Measurements from ENCODE around the gene MDN1. TPM values are rescaled to one million over a fixed set of nuclear protein-coding genes. Genes with fewer than 3 reads are reported as not detected.

MDN1 gene
- total RNA-seq, 1 donor from 2014 or later: 22.9 TPM

DNA sequence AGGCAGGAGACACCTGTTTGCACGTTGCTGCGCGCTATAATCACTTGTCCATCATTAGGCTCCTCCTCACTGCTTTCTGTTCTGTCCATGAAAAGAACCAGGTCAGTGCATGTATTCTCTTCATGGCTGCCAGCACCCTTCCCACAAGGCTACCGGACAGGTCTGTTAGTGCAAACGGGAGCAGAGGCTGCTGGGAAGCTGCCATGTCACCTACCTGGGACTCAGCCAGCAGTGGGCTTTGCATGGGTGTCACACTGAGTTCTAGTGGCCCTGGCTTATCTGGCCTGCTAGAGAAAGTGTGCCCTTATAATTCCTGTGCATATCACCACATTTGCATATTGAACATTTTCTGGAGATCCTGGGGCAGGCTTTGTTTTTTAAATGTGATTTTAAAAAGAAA lies 205.8 kb downstream of the MDN1 start:
- H3K36me3 ChIP-seq: peaks cover 5% of the 10 kb centered on the region
- intact Hi-C loops (cut with micrococcal nuclease): loop anchor here (5.0 kb wide), 1 partner anchor 181 kb away; the partner anchor contains the start of gene ANKRD6
- peak; percentile 22 for DNase-seq
- peaks cover 3% of the 10 kb centered on the region for H3K4me1 ChIP-seq
- H3K4me3 ChIP-seq: no peak overlapping the region
- no peak for TF ChIP-seq CTCF (IDR thresholded peaks at IDR 0.05; ENCODE audit: borderline replicate concordance)
- no peaks in the 10 kb centered on the region for H3K27me3 ChIP-seq (ENCODE audit: low read depth)
- H3K27ac ChIP-seq (replicated peaks): no peak overlapping the region
- no peaks in the 10 kb centered on the region for H3K9me3 ChIP-seq (replicated peaks)

DNA sequence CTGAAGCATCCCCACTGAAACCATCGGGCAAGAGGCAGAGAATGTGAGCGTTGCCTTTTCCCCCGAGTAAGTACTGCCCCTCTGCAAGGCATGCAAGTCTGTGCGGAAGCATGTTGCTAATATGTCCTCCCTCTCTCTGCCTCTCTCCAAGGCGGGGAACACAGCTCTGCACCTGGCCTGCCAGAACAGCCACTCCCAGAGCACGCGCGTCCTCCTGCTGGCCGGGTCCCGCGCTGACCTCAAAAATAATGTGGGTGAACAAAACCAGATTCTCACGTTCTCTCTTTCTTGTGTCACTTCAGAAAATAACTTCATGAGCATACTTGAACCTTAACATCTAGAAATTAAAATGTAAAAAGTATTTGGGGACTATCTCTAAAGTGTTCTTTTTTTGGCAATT lies 207.5 kb downstream of the MDN1 start:
- intact Hi-C loops (cut with micrococcal nuclease): loop anchor here (5.0 kb wide), 1 partner anchor 180 kb away; the partner anchor contains the start of gene ANKRD6
- H3K9me3 ChIP-seq (replicated peaks): no peaks in the 10 kb centered on the region
- no peak for TF ChIP-seq CTCF (IDR thresholded peaks at IDR 0.05; ENCODE audit: borderline replicate concordance)
- H3K4me3 ChIP-seq: no peak overlapping the region
- DNase-seq: no peak
- peaks cover 3% of the 10 kb centered on the region for H3K4me1 ChIP-seq
- no peak overlapping the region for H3K27ac ChIP-seq (replicated peaks)
- no peaks in the 10 kb centered on the region for H3K27me3 ChIP-seq (ENCODE audit: low read depth)
- H3K36me3 ChIP-seq: peaks cover 5% of the 10 kb centered on the region

DNA sequence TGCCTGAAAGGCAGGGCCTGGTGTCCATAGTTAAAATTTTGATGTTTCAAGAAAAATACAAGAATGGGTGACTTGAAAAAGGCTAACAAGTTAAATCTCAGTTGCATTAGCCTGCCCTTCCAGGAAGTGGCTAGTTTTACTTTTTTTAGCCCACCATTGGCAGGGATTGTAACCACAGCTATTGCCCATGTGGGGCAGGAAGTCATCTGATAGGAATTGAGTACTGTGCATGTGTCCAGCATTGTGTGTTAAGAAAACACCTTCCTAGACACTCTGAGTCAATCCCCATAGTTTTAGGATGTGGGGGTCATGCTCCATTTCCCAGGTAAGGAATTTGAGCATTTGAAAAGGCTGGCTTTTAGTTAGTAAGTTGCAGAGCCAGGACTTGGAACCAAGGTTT lies 207.9 kb downstream of the MDN1 start:
- intact Hi-C loops (cut with micrococcal nuclease): loop anchor here (5.0 kb wide), 1 partner anchor 179 kb away; the partner anchor contains the start of gene ANKRD6
- Histone ChIP-seq H3K27me3 (ENCODE audit: low read depth) (no peaks in the 10 kb centered on the region), H3K4me1 (peaks cover 3% of the 10 kb centered on the region), H3K27ac (replicated peaks) (no peak overlapping the region), H3K4me3 (no peak overlapping the region), H3K36me3 (peaks cover 2% of the 10 kb centered on the region), H3K9me3 (replicated peaks) (no peaks in the 10 kb centered on the region)
- TF ChIP-seq CTCF (IDR thresholded peaks at IDR 0.05; ENCODE audit: borderline replicate concordance): no peak
- DNase-seq: no peak

GRCh38 chr6:89610149-89610642 lies 209.4 kb downstream of the MDN1 start:
- H3K27ac ChIP-seq (replicated peaks): no peak overlapping the region
- H3K4me1 ChIP-seq: peaks cover 3% of the 10 kb centered on the region
- no peak overlapping the region for H3K4me3 ChIP-seq
- DNase-seq: peak; percentile 69
- peaks cover 6% of the 10 kb centered on the region for H3K36me3 ChIP-seq
- no peaks in the 10 kb centered on the region for H3K9me3 ChIP-seq (replicated peaks)
- no peaks in the 10 kb centered on the region for H3K27me3 ChIP-seq (ENCODE audit: low read depth)
- TF ChIP-seq CTCF (IDR thresholded peaks at IDR 0.05; ENCODE audit: borderline replicate concordance): peak; percentile 88
- intact Hi-C loops (cut with micrococcal nuclease): loop anchor here (5.0 kb wide), 1 partner anchor 178 kb away; the partner anchor contains the start of gene ANKRD6

GRCh38 chr6:89605861-89606260 lies 213.7 kb downstream of the MDN1 start:
- Histone ChIP-seq H3K9me3 (replicated peaks) (no peaks in the 10 kb centered on the region), H3K4me3 (no peak overlapping the region), H3K4me1 (no peaks in the 10 kb centered on the region), H3K36me3 (peaks cover 12% of the 10 kb centered on the region), H3K27ac (replicated peaks) (no peak overlapping the region), H3K27me3 (ENCODE audit: low read depth) (no peaks in the 10 kb centered on the region)
- TF ChIP-seq CTCF (IDR thresholded peaks at IDR 0.05; ENCODE audit: borderline replicate concordance): no peak
- no peak for DNase-seq
- intact Hi-C loops (cut with micrococcal nuclease): no loop called here
